Neuronal stem cell (in vitro differentiated cells): ENCODE measurements around the gene CCDC106.

Experiments
- DNase-seq: peaks from one replicate; pipeline ENCODE4 v3.0.0-alpha.2; 2013; ENCODE audit warnings: low spot score
- H2AFZ ChIP-seq: one replicate; pipeline ENCODE4 v1.6.1; 2013; ENCODE audit warnings: mild to moderate bottlenecking, low read length, inconsistent platforms
- H2AK5ac ChIP-seq: 2 replicates; pipeline ENCODE4 v1.6.1; 2013; ENCODE audit warnings: low read depth, mild to moderate bottlenecking, inconsistent platforms, low read length, moderate library complexity, mixed read lengths
- H2BK120ac ChIP-seq: 2 replicates; pipeline ENCODE4 v1.6.1; 2013; ENCODE audit warnings: low read depth, mild to moderate bottlenecking, inconsistent platforms, low read length, moderate library complexity, mixed read lengths
- H2BK12ac ChIP-seq: one replicate; pipeline ENCODE4 v1.6.1; 2013; ENCODE audit warnings: low read length, inconsistent platforms
- H2BK15ac ChIP-seq: 2 replicates; pipeline ENCODE4 v1.6.1; 2013; ENCODE audit warnings: mild to moderate bottlenecking, low read length, inconsistent platforms, mixed read lengths
- H2BK5ac ChIP-seq: one replicate; pipeline ENCODE4 v1.6.1; 2013; ENCODE audit warnings: inconsistent platforms, mild to moderate bottlenecking, low read length, moderate library complexity
- H3K14ac ChIP-seq: one replicate; pipeline ENCODE4 v1.6.1; 2013; ENCODE audit warnings: low read length, inconsistent platforms
- H3K18ac ChIP-seq: 2 replicates; pipeline ENCODE4 v1.6.1; 2013; ENCODE audit warnings: low read length, inconsistent platforms
- H3K23ac ChIP-seq: 2 replicates; pipeline ENCODE4 v1.6.1; 2013; ENCODE audit warnings: low read depth, mild to moderate bottlenecking, mixed read lengths, low read length, inconsistent platforms; ENCODE audit not compliant: poor library complexity
- H3K27ac ChIP-seq: replicated peaks from 3 replicates; pipeline ENCODE4 v1.5.1; 2013; ENCODE audit warnings: low read length, inconsistent platforms
- H3K27me3 ChIP-seq, 3 experiments: 2 replicates each; pipeline ENCODE4 v1.6.1; 2013; ENCODE audit warnings: low read length in 3 of 3, mild to moderate bottlenecking in 2 of 3, inconsistent platforms in 1 of 3, low read depth in 1 of 3, mixed read lengths in 1 of 3, moderate library complexity in 1 of 3; ENCODE audit not compliant: control insufficient read depth in 3 of 3, insufficient read depth in 3 of 3
- H3K36me3 ChIP-seq, 2 donors: replicated peaks in 1 of 2; 2 replicates each; pipeline ENCODE4 v1.6.1; 2013; ENCODE audit warnings: low read length in 2 of 2; ENCODE audit not compliant: control insufficient read depth in 2 of 2, insufficient read depth in 2 of 2
- H3K4ac ChIP-seq: 2 replicates; pipeline ENCODE4 v1.6.1; 2013; ENCODE audit warnings: inconsistent platforms, mild to moderate bottlenecking, low read length, moderate library complexity
- H3K4me1 ChIP-seq, 2 donors: 1 replicate in 1 of 2; 2 replicates in 1 of 2; pipeline ENCODE4 v1.6.1; 2013; ENCODE audit warnings: low read length in 2 of 2, low read depth in 1 of 2; ENCODE audit not compliant: control insufficient read depth in 2 of 2, insufficient read depth in 1 of 2
- H3K4me2 ChIP-seq: one replicate; pipeline ENCODE4 v1.6.1; 2013; ENCODE audit warnings: mild to moderate bottlenecking, low read length, inconsistent platforms; ENCODE audit not compliant: insufficient read depth, poor library complexity, severe bottlenecking
- H3K4me3 ChIP-seq, 2 donors: 2 replicates each; pipeline ENCODE4 v1.5.1; 2013; ENCODE audit warnings: low read length in 2 of 2, mild to moderate bottlenecking in 2 of 2, inconsistent platforms in 1 of 2, moderate library complexity in 1 of 2
- H3K79me1 ChIP-seq: one replicate; pipeline ENCODE4 v1.6.1; 2013; ENCODE audit warnings: low read depth, mild to moderate bottlenecking, inconsistent platforms, low read length, moderate library complexity
- H3K9ac ChIP-seq: one replicate; pipeline ENCODE4 v1.6.1; 2013; ENCODE audit warnings: mild to moderate bottlenecking, low read depth, low read length, inconsistent platforms; ENCODE audit not compliant: poor library complexity
- H3K9me3 ChIP-seq, 2 donors: replicated peaks in 1 of 2; 2 replicates each; pipeline versions ENCODE3 to v1.6.1; 2013; ENCODE audit warnings: low read length in 2 of 2, mild to moderate bottlenecking in 2 of 2, inconsistent platforms in 1 of 2, low read depth in 1 of 2, mixed read lengths in 1 of 2, moderate library complexity in 1 of 2; ENCODE audit not compliant: control insufficient read depth in 2 of 2, insufficient read depth in 1 of 2
- H4K8ac ChIP-seq: one replicate; pipeline ENCODE4 v1.6.1; 2013; ENCODE audit warnings: low read depth, mild to moderate bottlenecking, inconsistent platforms, low read length, moderate library complexity
- H4K91ac ChIP-seq: one replicate; pipeline ENCODE4 v1.6.1; 2013; ENCODE audit warnings: low read length, low read depth, mild to moderate bottlenecking, inconsistent platforms; ENCODE audit not compliant: poor library complexity
- whole genome bisulfite sequencing, 2 donors: extraction: QIAGEN DNeasy Blood & Tissue Kit; methylation state at CpG; one replicate each; pipeline ENCODE4 v1.1.7; 2013; ENCODE audit warnings: missing lambda C conversion rate in 2 of 2, mixed read lengths in 1 of 2; ENCODE audit not compliant: insufficient read length in 2 of 2, insufficient replicate concordance in 1 of 2; ENCODE audit errors: extremely low coverage in 2 of 2; 5-methylcytosine and 5-hydroxymethylcytosine counted together

Gene CCDC106

GRCh38 chr19:55646889-55647731 is 902 bp upstream of the CCDC106 start:
- peak overlapping the region; percentile 86 for H2AK5ac ChIP-seq
- no peak overlapping the region for H3K23ac ChIP-seq
- no peak overlapping the region for H3K14ac ChIP-seq
- no peaks in the 10 kb centered on the region for H3K27me3 ChIP-seq
- H3K79me1 ChIP-seq: peaks cover 34% of the 10 kb centered on the region
- peaks cover 30 to 39% of the 10 kb centered on the region in 2 donors for H3K36me3 ChIP-seq
- H2BK120ac ChIP-seq: no peak overlapping the region
- H3K4me3 ChIP-seq: peak overlapping the region; percentile 90
- H3K4me1 ChIP-seq: peaks cover 20 to 24% of the 10 kb centered on the region in 2 donors
- peak overlapping the region; percentile 91 for H3K4me2 ChIP-seq
- no peak overlapping the region for H4K8ac ChIP-seq
- H3K4ac ChIP-seq: no peak overlapping the region
- no peaks in the 10 kb centered on the region for H3K9me3 ChIP-seq
- no peak for DNase-seq
- no peak overlapping the region for H2BK12ac ChIP-seq
- H2BK5ac ChIP-seq: peak overlapping the region; percentile 44
- no peak overlapping the region for H4K91ac ChIP-seq
- no CpG with 5 or more reads among the region's 14 CpGs for WGBS, 2 donors
- H2BK15ac ChIP-seq: no peak overlapping the region
- peak overlapping the region; percentile 100 for H3K18ac ChIP-seq
- H2AFZ ChIP-seq: peak overlapping the region; percentile 100
- peak overlapping the region; percentile 41 for H3K27ac ChIP-seq
- H3K9ac ChIP-seq: peak overlapping the region; percentile 81

GRCh38 chr19:55648585-55649267 is 714 bp downstream of the CCDC106 start:
- Histone ChIP-seq H4K8ac (peak overlapping the region; percentile 98), H3K4ac (peak overlapping the region; percentile 93), H2BK15ac (peak overlapping the region; percentile 25), H3K14ac (peak overlapping the region; percentile 89), H3K79me1 (peaks cover 23% of the 10 kb centered on the region), H2AFZ (peak overlapping the region; percentile 100), H3K36me3 (peaks cover 28 to 43% of the 10 kb centered on the region in 2 donors), H2BK12ac (peak overlapping the region; percentile 94), H2BK120ac (peak overlapping the region; percentile 87), H3K27ac (peak overlapping the region; percentile 33), H3K23ac (peak overlapping the region; percentile 80), H3K27me3 (no peaks in the 10 kb centered on the region), H3K18ac (peak overlapping the region; percentile 100), H2AK5ac (peak overlapping the region; percentile 99), H3K4me3 (peak overlapping the region; percentile 90), H3K4me1 (peaks cover 14 to 15% of the 10 kb centered on the region in 2 donors), H3K9me3 (no peaks in the 10 kb centered on the region), H4K91ac (no peak overlapping the region), H3K9ac (peak overlapping the region; percentile 99), H3K4me2 (peak overlapping the region; percentile 91), H2BK5ac (peak overlapping the region; percentile 44)
- DNase-seq: no peak
- no CpG with 5 or more reads among the region's 25 CpGs for WGBS, 2 donors

- Histone ChIP-seq H3K9ac (peak overlapping the region; percentile 99), H2BK5ac (peak overlapping the region; percentile 44), H3K27ac (no peak overlapping the region), H3K79me1 (peaks cover 19% of the 10 kb centered on the region), H4K8ac (no peak overlapping the region), H3K18ac (no peak overlapping the region), H3K27me3 (no peaks in the 10 kb centered on the region), H3K14ac (no peak overlapping the region), H4K91ac (no peak overlapping the region), H3K4me3 (peak overlapping the region in 1 of 2 donors; percentile 90), H3K9me3 (no peaks in the 10 kb centered on the region), H3K4me1 (peaks cover 12 to 13% of the 10 kb centered on the region in 2 donors), H2BK15ac (peak overlapping the region; percentile 37), H2AFZ (no peak overlapping the region), H3K4ac (no peak overlapping the region), H3K36me3 (peaks cover 27 to 40% of the 10 kb centered on the region in 2 donors), H2AK5ac (peak overlapping the region; percentile 99), H3K23ac (no peak overlapping the region), H2BK120ac (no peak overlapping the region), H3K4me2 (no peak overlapping the region), H2BK12ac (peak overlapping the region; percentile 95)
- DNase-seq: no peak
- no CpG with 5 or more reads among the region's 17 CpGs for WGBS, 2 donors
Observed at GRCh38 chr19:55649268-55650125, 1.5 kb downstream of the CCDC106 start.
